GM12892 (cell line): ENCODE results near the gene THADA.

Experiments used
- DNase-seq: peaks from one replicate; pipeline ENCODE4 v3.0.0; 2011; ENCODE audit not compliant: insufficient read length
- FAIRE-seq: peaks from 2 replicates; lab custom pipeline; 2011; peaks lifted over from hg19 to GRCh38; lab: Jason Lieb, UNC
- POLR2A ChIP-seq: IDR thresholded peaks from 2 replicates; pipeline ENCODE4 v1.6.1; 2011; ENCODE audit warnings: low read depth, low read length, control low read depth
- POLR2AphosphoS5 ChIP-seq: IDR thresholded peaks from 2 replicates; pipeline ENCODE4 v1.6.1; 2011; ENCODE audit warnings: low read depth, low read length, control low read depth
- TAF1 ChIP-seq: IDR thresholded peaks from 2 replicates; pipeline ENCODE4 v1.6.1; 2011; ENCODE audit warnings: low read depth, mild to moderate bottlenecking, control low read depth, low read length, borderline replicate concordance

The THADA gene

DNA sequence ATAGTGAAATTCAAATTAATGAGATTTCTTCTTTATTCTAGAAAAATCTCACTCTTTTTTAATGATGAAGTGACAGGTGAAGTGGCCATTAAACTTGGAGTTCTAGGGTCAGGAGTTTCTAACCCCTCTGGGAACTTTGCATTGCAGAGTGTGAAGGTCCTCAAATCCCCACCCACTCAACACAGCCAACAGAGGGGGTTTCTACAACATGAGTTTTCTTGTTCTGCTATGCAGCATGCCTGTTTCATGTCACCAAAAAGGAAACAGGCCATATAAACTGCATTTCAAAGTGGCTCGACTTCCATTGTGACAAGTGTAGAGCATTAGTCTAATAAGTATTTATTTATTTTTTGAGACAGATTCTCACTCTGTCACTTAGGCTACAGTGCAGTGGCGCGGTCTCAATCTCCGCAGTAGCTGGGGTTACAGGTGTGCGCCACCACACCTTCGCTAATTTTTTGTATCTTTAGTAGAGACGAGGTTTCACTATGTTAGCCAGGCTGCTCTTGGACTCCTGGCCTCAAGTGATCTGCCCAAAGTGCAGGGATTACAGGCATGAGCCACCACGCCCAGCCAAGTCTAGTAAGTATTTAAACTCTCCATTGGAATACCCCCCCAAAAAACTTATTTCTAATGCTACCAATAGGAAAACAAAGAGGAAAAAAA lies 223.3 kb downstream of the THADA start:
- no peak for DNase-seq
- no peak for FAIRE-seq
- no peak for TF ChIP-seq POLR2A
- no peak for TF ChIP-seq TAF1
- no peak for TF ChIP-seq POLR2AphosphoS5

DNA sequence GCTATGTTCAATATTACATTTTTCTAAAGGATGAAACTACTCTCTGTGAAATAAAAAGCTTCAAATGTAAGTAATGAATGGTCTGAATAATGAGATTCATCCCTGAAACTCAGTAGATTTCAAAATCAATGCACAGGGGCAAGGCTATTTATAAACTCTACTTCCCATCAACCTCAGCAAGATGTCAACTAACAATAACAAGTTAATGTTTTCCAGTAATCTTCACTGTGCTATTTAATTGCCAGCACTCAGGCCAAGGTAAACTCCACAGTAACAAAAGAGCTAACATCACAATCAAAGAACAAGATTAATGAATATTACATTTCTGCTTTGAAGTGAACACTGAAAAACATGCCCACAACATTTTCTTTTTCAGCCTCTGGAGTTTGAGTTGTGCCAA lies 225.1 kb downstream of the THADA start:
- TF ChIP-seq POLR2AphosphoS5 = no peak
- TF ChIP-seq POLR2A = no peak
- FAIRE-seq = no peak

DNA sequence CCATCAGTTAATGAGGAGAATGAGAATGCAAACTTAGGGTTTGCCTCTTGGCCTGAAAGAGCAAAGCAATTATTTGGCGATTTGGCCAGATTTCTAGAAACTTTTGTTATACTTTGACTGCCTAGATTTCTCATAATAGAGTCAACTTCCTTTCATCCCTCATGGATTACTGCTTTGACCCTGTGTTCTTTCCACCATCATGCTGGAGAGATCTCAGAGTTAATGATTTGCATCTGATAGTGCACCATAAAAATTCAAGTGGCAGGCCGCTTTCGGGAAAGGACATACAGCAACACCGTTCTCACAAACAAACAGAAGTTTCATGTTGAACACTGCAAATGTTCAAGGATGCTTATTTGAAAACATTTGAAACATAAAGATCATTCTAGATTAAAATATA lies 225.7 kb downstream of the THADA start:
- no peak for DNase-seq
- TF ChIP-seq POLR2A = no peak
- no peak for FAIRE-seq

More for the DNA sequence above, 225.1 kb downstream of the THADA start:
- DNase-seq = no peak

- DNase-seq = no peak
- TF ChIP-seq POLR2A (no peak), TAF1 (no peak), POLR2AphosphoS5 (no peak)
- no peak for FAIRE-seq
Observed at GRCh38 chr2:43368483-43369385, 227.1 kb downstream of the THADA start.

DNA sequence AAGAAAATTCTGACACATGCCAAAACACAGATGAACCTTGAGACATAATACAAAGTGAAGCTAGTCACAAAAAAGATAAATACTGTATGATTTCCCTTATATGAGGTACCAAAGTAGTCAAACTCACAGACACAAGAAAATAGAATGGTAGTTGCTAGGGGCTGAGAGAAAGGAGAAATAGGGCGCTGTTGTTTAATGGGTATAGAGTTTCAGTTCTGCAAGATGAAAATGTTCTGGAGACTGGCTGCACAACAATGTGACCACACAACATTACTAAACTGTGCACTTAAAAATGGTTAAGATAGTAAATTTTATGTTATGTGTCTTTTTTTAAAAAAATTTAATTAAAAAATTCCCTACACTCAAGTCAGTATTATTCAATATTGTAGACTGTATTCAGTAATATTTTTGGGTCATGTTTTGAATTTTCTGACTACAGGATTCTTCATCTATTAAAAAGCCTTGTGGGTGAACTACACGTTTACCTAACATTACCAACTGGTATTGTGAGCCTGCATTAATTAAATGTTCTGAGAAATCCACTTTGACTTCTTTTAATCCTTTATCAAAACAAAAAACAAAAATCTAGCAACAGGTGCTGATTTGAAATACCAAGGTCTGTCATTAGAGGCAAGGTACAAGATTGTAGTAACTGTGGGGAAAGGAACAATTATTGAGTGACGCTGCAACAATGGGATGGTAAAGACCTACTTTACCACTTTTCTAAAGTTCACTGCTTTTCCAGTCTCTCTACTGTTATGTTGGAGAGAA lies 228.6 kb downstream of the THADA start:
- DNase-seq (no peak), FAIRE-seq (no peak)
- TF ChIP-seq POLR2A (no peak), TAF1 (no peak), POLR2AphosphoS5 (no peak)

GRCh38 chr2:43363120-43363519 lies 232.7 kb downstream of the THADA start:
- DNase-seq (no peak), FAIRE-seq (no peak)

GRCh38 chr2:43361286-43361685 lies 234.6 kb downstream of the THADA start:
- TF ChIP-seq TAF1 = no peak
- no peak for TF ChIP-seq POLR2AphosphoS5
- TF ChIP-seq POLR2A = no peak
- DNase-seq (no peak), FAIRE-seq (no peak)

More at GRCh38 chr2:43363120-43363519, 232.7 kb downstream of the THADA start:
- TF ChIP-seq POLR2A = no peak
- no peak for TF ChIP-seq POLR2AphosphoS5
- no peak for TF ChIP-seq TAF1

DNA sequence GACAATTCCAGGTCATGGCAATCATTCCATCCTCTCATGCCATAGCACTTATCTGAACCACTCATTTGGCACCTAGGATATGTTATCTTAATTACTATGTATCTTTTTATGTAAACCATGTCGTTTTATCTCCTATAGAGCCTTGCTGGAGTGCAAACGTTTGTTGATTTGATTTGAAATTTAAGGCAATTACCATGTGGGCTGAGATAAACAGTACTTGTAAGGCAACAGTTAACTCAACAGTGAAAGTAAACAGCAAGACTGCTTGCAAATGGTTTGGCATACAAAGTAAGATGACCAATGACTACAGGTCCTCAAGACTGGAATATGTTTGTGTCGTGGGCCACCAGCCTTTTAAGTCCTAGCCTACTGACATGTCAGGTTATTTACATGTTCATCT lies 235.7 kb downstream of the THADA start:
- DNase-seq = no peak

GRCh38 chr2:43358410-43359201 lies 237.2 kb downstream of the THADA start:
- DNase-seq (no peak), FAIRE-seq (no peak)
- TF ChIP-seq POLR2AphosphoS5 (no peak), POLR2A (no peak), TAF1 (no peak)

More for the DNA sequence above, 235.7 kb downstream of the THADA start:
- TF ChIP-seq POLR2AphosphoS5 (no peak), TAF1 (no peak), POLR2A (no peak)
- no peak for FAIRE-seq

- DNase-seq (no peak), FAIRE-seq (no peak)
- TF ChIP-seq TAF1 = no peak
- TF ChIP-seq POLR2AphosphoS5 = no peak
- TF ChIP-seq POLR2A = no peak
Observed at GRCh38 chr2:43356774-43357173, 239.1 kb downstream of the THADA start.
